K562 (cell line): ENCODE measurements around the gene LRRC7. TPM values are rescaled to one million over a fixed set of nuclear protein-coding genes. Genes with fewer than 3 reads are reported as not detected.

Experiments used
- ATAC-seq: fragments of 200-7000 bp; cut with Tn5 transposase; 3 replicates; pipeline ENCODE4 v1.9.1; 2020; ENCODE audit warnings: moderate library complexity
- BruUV-seq: library from RNA; stranded (reverse); fragments of 400-500 nt; replicated peaks from 2 replicates; lab custom pipeline; 2021; lab: Mats Ljungman, UMichigan
- CTCF ChIA-PET: fragments of 300-600 bp; formaldehyde crosslinking; extraction: SDS; loops from one replicate; lab custom pipeline; 2021; ENCODE audit warnings: low intra/inter-chr PET ratio; lab: Yijun Ruan, JAX
- POLR2A ChIA-PET: fragments of 300-600, 350-650 bp; sonication (Branson Sonifier 250); formaldehyde crosslinking; extraction: SDS; loops from one replicate; lab custom pipeline; 2021; ENCODE audit warnings: antibody characterized with exemption, inconsistent platforms; lab: Yijun Ruan, JAX
- DNase-seq, 4 experiments: peaks; one replicate each; pipeline versions ENCODE4 v3.0.0 to v3.0.0-alpha.2; 2011 to 2018; ENCODE audit warnings: low spot score in 3 of 4, mixed read lengths in 3 of 4; ENCODE audit errors: extremely low read depth in 1 of 4
- FAIRE-seq: peaks from 2 replicates; lab custom pipeline; 2011; peaks lifted over from hg19 to GRCh38; lab: Jason Lieb, UNC
- H2AFZ ChIP-seq: 2 replicates; pipeline ENCODE4 v1.6.0; 2011; ENCODE audit warnings: low read depth, low read length, control low read depth, inconsistent platforms
- H3K27ac ChIP-seq: fragments of 200-600 bp; 3 replicates; pipeline ENCODE4 v1.8.0; 2011; ENCODE audit warnings: low read depth, mild to moderate bottlenecking, control low read depth, inconsistent platforms, low read length, moderate library complexity, mixed read lengths; ENCODE audit errors: extremely low read depth
- H3K27me3 ChIP-seq, 2 experiments: fragments of 300-600 bp in 1 of 2; 2 replicates in 1 of 2; 3 replicates in 1 of 2; pipeline versions ENCODE4 v1.6.0 to v1.8.0; 2011; ENCODE audit warnings: inconsistent platforms in 2 of 2, low read length in 2 of 2, mild to moderate bottlenecking in 1 of 2, mixed read lengths in 1 of 2, moderate library complexity in 1 of 2; ENCODE audit not compliant: control insufficient read depth in 2 of 2, insufficient read depth in 2 of 2
- H3K36me3 ChIP-seq: fragments of 300-600 bp; 3 replicates; pipeline ENCODE4 v1.8.0; 2011; ENCODE audit warnings: mild to moderate bottlenecking, low read length, inconsistent platforms; ENCODE audit not compliant: control insufficient read depth, insufficient read depth
- H3K4me1 ChIP-seq, 2 experiments: fragments of 200-600 bp in 1 of 2; replicated peaks in 1 of 2; 2 replicates in 1 of 2; 3 replicates in 1 of 2; pipeline versions ENCODE4 v1.5.1 to v1.8.0; 2011; ENCODE audit warnings: inconsistent platforms in 2 of 2, low read length in 2 of 2, mild to moderate bottlenecking in 1 of 2, mixed read lengths in 1 of 2, moderate library complexity in 1 of 2; ENCODE audit not compliant: control insufficient read depth in 2 of 2, insufficient read depth in 2 of 2
- H3K4me2 ChIP-seq: 2 replicates; pipeline ENCODE4 v1.6.1; 2011; ENCODE audit warnings: low read length, control low read depth, inconsistent platforms, mixed read lengths; ENCODE audit not compliant: insufficient read depth
- H3K4me3 ChIP-seq: fragments of 200-600 bp; sonication (generic), shearing (Covaris generic); 2 replicates; pipeline ENCODE4 v1.5.1; 2016; ENCODE audit warnings: control low read depth, inconsistent platforms
- H3K79me2 ChIP-seq: fragments of 200-600 bp; 3 replicates; pipeline ENCODE4 v1.8.0; 2011; ENCODE audit warnings: low read length, inconsistent platforms; ENCODE audit not compliant: control insufficient read depth, insufficient read depth
- H3K9ac ChIP-seq, 2 experiments: 2 replicates each; pipeline versions ENCODE4 v1.6.0 to v1.6.1; 2011; ENCODE audit warnings: low read depth in 2 of 2, low read length in 2 of 2, control low read depth in 1 of 2, inconsistent platforms in 1 of 2, mild to moderate bottlenecking in 1 of 2, mixed read lengths in 1 of 2; ENCODE audit not compliant: insufficient read depth in 1 of 2
- H3K9me1 ChIP-seq: one replicate; pipeline ENCODE4 v1.6.0; 2011; ENCODE audit warnings: inconsistent platforms, mild to moderate bottlenecking, low read length, moderate library complexity; ENCODE audit not compliant: control insufficient read depth, insufficient read depth
- H3K9me3 ChIP-seq: replicated peaks from 2 replicates; pipeline ENCODE4 v1.5.1; 2011; ENCODE audit warnings: low read depth, low read length, inconsistent platforms; ENCODE audit not compliant: control insufficient read depth, insufficient read depth
- H4K20me1 ChIP-seq: replicated peaks from 2 replicates; pipeline ENCODE4 v1.6.1; 2011; ENCODE audit warnings: low read length, inconsistent platforms, mixed read lengths; ENCODE audit not compliant: control insufficient read depth, insufficient read depth
- C11orf30 ChIP-seq: fragments of 450-650 bp; IDR thresholded peaks from 2 replicates; pipeline ENCODE4 v1.6.1; 2016; ENCODE audit warnings: low read depth, mild to moderate bottlenecking
- ETV6 ChIP-seq, 3 experiments: fragments of 150-350 bp in 1 of 3; sonication (generic) in 1 of 3; formaldehyde crosslinking in 1 of 3; IDR thresholded peaks; 2 replicates each; pipeline versions ENCODE4 v1.6.1 to v1.8.0; 2014 to 2022; ENCODE audit warnings: borderline replicate concordance in 2 of 3, low read depth in 2 of 3, antibody characterized with exemption in 1 of 3, low read length in 1 of 3, mild to moderate bottlenecking in 1 of 3, missing genetic modification reagents in 1 of 3
- FOXP1 ChIP-seq: sonication (generic); formaldehyde crosslinking; IDR thresholded peaks from 2 replicates; pipeline ENCODE4 v1.8.0; 2022; ENCODE audit warnings: mild to moderate bottlenecking, missing genetic modification reagents
- GTF2A2 ChIP-seq: IDR thresholded peaks from 2 replicates; pipeline ENCODE4 v1.6.1; 2016; ENCODE audit warnings: mild to moderate bottlenecking, missing genetic modification characterization, missing compliant biosample characterization
- HCFC1 ChIP-seq: IDR thresholded peaks from 2 replicates; pipeline ENCODE4 v1.6.1; 2012; ENCODE audit warnings: low read depth, low read length, improper control_type of control experiment
- HDAC1 ChIP-seq, 2 experiments: fragments of 450-650 bp; IDR thresholded peaks; 2 replicates each; pipeline ENCODE4 v1.6.1; 2016 to 2017; ENCODE audit warnings: inconsistent platforms in 1 of 2, mild to moderate bottlenecking in 1 of 2, moderate library complexity in 1 of 2
- HEY1 ChIP-seq: fragments of 250-450 bp; sonication (Bioruptor Pico); IDR thresholded peaks from 2 replicates; pipeline ENCODE4 v1.5.0; 2020; ENCODE audit warnings: mild to moderate bottlenecking, moderate library complexity, borderline replicate concordance
- LARP7 ChIP-seq: fragments of 450-650 bp; IDR thresholded peaks from 2 replicates; pipeline ENCODE4 v1.6.1; 2016
- MLLT1 ChIP-seq, 2 experiments: fragments of 450-650 bp; IDR thresholded peaks; 2 replicates each; pipeline ENCODE4 v1.6.1; 2016
- MNT ChIP-seq, 2 experiments: fragments of 450-650 bp; conservative IDR thresholded peaks; 2 replicates each; pipeline ENCODE4 v1.6.1; 2017; ENCODE audit warnings: mild to moderate bottlenecking in 2 of 2, moderate library complexity in 2 of 2
- MXI1 ChIP-seq: IDR thresholded peaks from 2 replicates; pipeline ENCODE4 v1.6.1; 2011; ENCODE audit warnings: low read depth, mild to moderate bottlenecking, improper control_type of control experiment, low read length
- NFE2 ChIP-seq: IDR thresholded peaks from 2 replicates; pipeline ENCODE4 v1.6.1; 2014; ENCODE audit warnings: antibody characterized with exemption, low read depth
- SMAD2 ChIP-seq: fragments of 150-350 bp; IDR thresholded peaks from 2 replicates; pipeline ENCODE4 v1.6.1; 2014; ENCODE audit warnings: low read depth, mild to moderate bottlenecking, low read length
- SMARCA5 ChIP-seq: fragments of 450-650 bp; IDR thresholded peaks from 2 replicates; pipeline ENCODE4 v1.6.1; 2016
- SPI1 ChIP-seq: IDR thresholded peaks from 2 replicates; pipeline ENCODE4 v1.6.1; 2011; ENCODE audit warnings: low read depth, low read length, control low read depth, borderline replicate concordance
- SRSF9 ChIP-seq: fragments of 200-400 bp; formaldehyde crosslinking; IDR thresholded peaks from 2 replicates; pipeline ENCODE4 v1.6.1; 2017; ENCODE audit warnings: low read depth, low read length, borderline replicate concordance
- XRCC3 ChIP-seq: fragments of 450-650 bp; IDR thresholded peaks from 2 replicates; pipeline ENCODE4 v1.6.1; 2017; ENCODE audit warnings: mild to moderate bottlenecking, moderate library complexity
- ZNF184 ChIP-seq: sonication (generic); formaldehyde crosslinking; IDR thresholded peaks from 2 replicates; pipeline ENCODE4 v1.5.0; 2020; ENCODE audit warnings: missing genetic modification reagents
- ZNF77 ChIP-seq: fragments of 250-450 bp; sonication (Bioruptor Pico); IDR thresholded peaks from 2 replicates; pipeline ENCODE4 v1.5.0; 2020
- in situ Hi-C: fragments of 300-500 bp; cut with MboI; formaldehyde crosslinking; loops from 4 replicates; pipeline ENCODE4 v1.15.0; 2018; ENCODE audit warnings: inconsistent platforms, mixed read lengths
- intact Hi-C: fragments of 100-400 bp; cut with micrococcal nuclease; formaldehyde crosslinking; loops from 2 replicates; pipeline ENCODE4 v1.14.2; 2022
- polyA plus RNA-seq, 8 experiments: library from polyadenylated mRNA; depleted of rRNA in 4 of 8; stranded (reverse) in 5 of 8; unstranded in 3 of 8; fragments of >200 nt; fragmentation: Nextera tagmentation in 2 of 8; fragmentation: Illumina TruSeq in 1 of 8; extraction: Ambion mirVana in 2 of 8; extraction: Trizol in 1 of 8; gene quantifications; 2 replicates each; pipeline versions ENCODE4 v1.2.1 to v1.2.3, GENCODE V29; 2011 to 2014; ENCODE audit warnings: inconsistent platforms in 1 of 8, missing spikeins in 1 of 8
- total RNA-seq, 7 experiments: library from RNA; depleted of rRNA in 6 of 7; stranded (reverse); fragments of >200 nt in 6 of 7; fragmentation: Illumina TruSeq in 2 of 7; extraction: Trizol in 2 of 7; gene quantifications; 2 replicates each; pipeline versions ENCODE4 v1.2.1 to v1.2.3, GENCODE V29; 2011 to 2021; ENCODE audit warnings: low replicate concordance in 1 of 7
- TF ChIP-seq, protein P1 (sequence below): fragments of 450-650 bp; formaldehyde crosslinking; IDR thresholded peaks from 2 replicates; pipeline ENCODE4 v1.4.0; 2020; ENCODE audit warnings: mild to moderate bottlenecking, moderate library complexity

The LRRC7 gene
- total and polyA plus RNA-seq, 9 of the 15 experiments (the other 6 are each of a cell fraction or from before 2014, with no cell fraction given), result 0.09 to 0.94 (median 0.49) TPM

DNA sequence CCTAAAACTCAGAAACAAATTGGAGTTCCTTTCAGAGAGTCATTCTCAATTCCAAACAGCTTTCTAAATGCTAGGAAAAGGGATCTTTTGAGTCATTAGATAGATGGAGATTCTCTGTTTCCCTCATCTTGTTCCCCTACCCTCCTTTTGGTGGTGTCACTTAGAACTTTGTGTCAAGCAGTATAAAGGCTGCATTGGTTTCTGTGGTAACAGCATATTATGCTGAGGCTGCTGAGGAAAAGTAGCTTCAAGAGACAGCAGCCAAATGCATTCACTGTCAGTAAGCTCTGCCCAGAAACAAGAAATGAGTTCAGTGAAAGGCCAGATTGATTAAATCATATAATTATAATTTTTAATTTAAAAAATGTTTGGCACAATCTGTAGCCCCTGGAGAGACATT is 493.5 kb downstream of the LRRC7 start:
- FAIRE-seq, result no peak
- POLR2A ChIA-PET, result no interaction called here
- no peaks in the 10 kb centered on the region for H3K36me3 ChIP-seq
- no peak overlapping the region for H3K4me2 ChIP-seq
- no peaks in the 10 kb centered on the region for H3K27me3 ChIP-seq
- H2AFZ ChIP-seq, result no peak overlapping the region
- TF ChIP-seq HDAC1 (IDR thresholded peaks at IDR 0.05) (no peak), XRCC3 (no peak), SPI1 (no peak), C11orf30 (no peak), MNT (conservative IDR thresholded peaks at IDR 0.05) (no peak), NFE2 (no peak), MXI1 (no peak), SRSF9 (no peak), HEY1 (CRISPR knock-in tag) (no peak), MLLT1 (IDR thresholded peaks at IDR 0.05) (no peak), ETV6 (IDR thresholded peaks at IDR 0.05; ENCODE audit: borderline replicate concordance in 1 of 2, low read depth in 2 of 2, low read length in 1 of 2) (no peak), ETV6 (CRISPR knock-in tag; IDR thresholded peaks at IDR 0.05; ENCODE audit: borderline replicate concordance) (no peak), ZNF184 (no peak), HCFC1 (no peak), FOXP1 (no peak), ZNF77 (CRISPR knock-in tag) (no peak), SMAD2 (no peak), SMARCA5 (no peak), LARP7 (no peak), GTF2A2 (no peak)
- TF ChIP-seq, protein P1, sequence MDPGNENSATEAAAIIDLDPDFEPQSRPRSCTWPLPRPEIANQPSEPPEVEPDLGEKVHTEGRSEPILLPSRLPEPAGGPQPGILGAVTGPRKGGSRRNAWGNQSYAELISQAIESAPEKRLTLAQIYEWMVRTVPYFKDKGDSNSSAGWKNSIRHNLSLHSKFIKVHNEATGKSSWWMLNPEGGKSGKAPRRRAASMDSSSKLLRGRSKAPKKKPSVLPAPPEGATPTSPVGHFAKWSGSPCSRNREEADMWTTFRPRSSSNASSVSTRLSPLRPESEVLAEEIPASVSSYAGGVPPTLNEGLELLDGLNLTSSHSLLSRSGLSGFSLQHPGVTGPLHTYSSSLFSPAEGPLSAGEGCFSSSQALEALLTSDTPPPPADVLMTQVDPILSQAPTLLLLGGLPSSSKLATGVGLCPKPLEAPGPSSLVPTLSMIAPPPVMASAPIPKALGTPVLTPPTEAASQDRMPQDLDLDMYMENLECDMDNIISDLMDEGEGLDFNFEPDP (CRISPR knock-in tag), result no peak
- no peaks in the 10 kb centered on the region for H3K9me3 ChIP-seq
- no peak overlapping the region for H3K9ac ChIP-seq
- no peak overlapping the region for H3K4me3 ChIP-seq
- H3K9me1 ChIP-seq, result no peaks in the 10 kb centered on the region
- BruUV-seq, result no TSS peak
- no peaks in the 10 kb centered on the region for H4K20me1 ChIP-seq
- H3K27ac ChIP-seq, result no peak overlapping the region
- no peaks in the 10 kb centered on the region for H3K79me2 ChIP-seq
- no peaks in the 10 kb centered on the region; a peak in 1 of 5 replicates for H3K4me1 ChIP-seq
- CTCF ChIA-PET, result no interaction called here
- in situ Hi-C loops (no loop called here), intact Hi-C loops (no loop called here)
- no peak for ATAC-seq
- no peak for DNase-seq
